ENCODE data around the gene HK1.

DNA sequence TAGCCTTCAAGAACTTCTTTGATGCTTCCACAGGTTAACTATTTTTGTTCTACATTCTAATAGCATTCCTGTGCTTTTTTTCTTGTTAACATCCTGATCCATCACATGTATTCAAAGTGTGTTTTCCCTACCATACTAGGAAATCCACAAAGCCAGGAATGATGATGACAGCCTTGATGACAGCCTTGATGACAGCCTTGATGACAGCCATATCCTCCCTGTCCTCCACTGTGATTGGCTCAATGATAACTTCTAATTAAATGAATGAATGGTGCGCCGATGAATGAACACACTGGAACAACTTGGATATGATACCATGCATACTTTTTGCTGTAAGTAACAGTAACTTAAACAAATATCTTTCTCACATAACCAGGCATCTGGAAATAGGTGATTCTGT lies 146.7 kb downstream of the HK1 start:
- TF ChIP-seq EZH2 (IDR thresholded peaks at IDR 0.05; ENCODE audit: low read depth): no peak
- TF ChIP-seq, protein P1, sequence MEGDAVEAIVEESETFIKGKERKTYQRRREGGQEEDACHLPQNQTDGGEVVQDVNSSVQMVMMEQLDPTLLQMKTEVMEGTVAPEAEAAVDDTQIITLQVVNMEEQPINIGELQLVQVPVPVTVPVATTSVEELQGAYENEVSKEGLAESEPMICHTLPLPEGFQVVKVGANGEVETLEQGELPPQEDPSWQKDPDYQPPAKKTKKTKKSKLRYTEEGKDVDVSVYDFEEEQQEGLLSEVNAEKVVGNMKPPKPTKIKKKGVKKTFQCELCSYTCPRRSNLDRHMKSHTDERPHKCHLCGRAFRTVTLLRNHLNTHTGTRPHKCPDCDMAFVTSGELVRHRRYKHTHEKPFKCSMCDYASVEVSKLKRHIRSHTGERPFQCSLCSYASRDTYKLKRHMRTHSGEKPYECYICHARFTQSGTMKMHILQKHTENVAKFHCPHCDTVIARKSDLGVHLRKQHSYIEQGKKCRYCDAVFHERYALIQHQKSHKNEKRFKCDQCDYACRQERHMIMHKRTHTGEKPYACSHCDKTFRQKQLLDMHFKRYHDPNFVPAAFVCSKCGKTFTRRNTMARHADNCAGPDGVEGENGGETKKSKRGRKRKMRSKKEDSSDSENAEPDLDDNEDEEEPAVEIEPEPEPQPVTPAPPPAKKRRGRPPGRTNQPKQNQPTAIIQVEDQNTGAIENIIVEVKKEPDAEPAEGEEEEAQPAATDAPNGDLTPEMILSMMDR (conservative IDR thresholded peaks at IDR 0.05): no peak
